ENCODE data around the gene VASP. TPM values are rescaled to one million over a fixed set of nuclear protein-coding genes. Genes with fewer than 3 reads are reported as not detected.

VASP gene
- total and polyA plus RNA-seq, 2 donors (not counting 1 experiment from before 2014, with no cell fraction given): 79.5 to 108 TPM

- intact Hi-C loops (cut with micrococcal nuclease): no loop called here
- H3K9me3 ChIP-seq (ENCODE audit: control extremely low read depth in 1 of 3, control insufficient read depth in 2 of 3, insufficient read depth in 1 of 3, low read length in 2 of 3): peaks cover 0 to 9% (median 0%) of the 10 kb centered on the region in 3 donors
- POLR2A ChIA-PET: interaction anchor here (0.5 to 0.6 kb wide), 6 partner anchors 14 to 1715 kb away, joined by 3 to 8 read pairs (median 4); no protein-coding TSS in a partner anchor
- H3K4me2 ChIP-seq (replicated peaks; ENCODE audit: low read depth, low read length, poor library complexity, severe bottlenecking): peak overlapping the region; percentile 93
- TF ChIP-seq CTCF (IDR thresholded peaks at IDR 0.05) (no peak), EZH2 (IDR thresholded peaks at IDR 0.05; ENCODE audit: borderline replicate concordance, insufficient read depth, low read depth, low read length, poor library complexity, severe bottlenecking) (no peak)
- peak overlapping the region; percentile 85 for H2AFZ ChIP-seq (ENCODE audit: insufficient read depth, low read depth, low read length, poor library complexity, severe bottlenecking)
- 21% methylated on average over 35 of the region's 37 CpGs for WGBS (ENCODE audit: insufficient coverage)
- H3K4me3 ChIP-seq (ENCODE audit: control extremely low read depth in 1 of 5, extremely low read depth in 1 of 5, insufficient read depth in 1 of 5, low read depth in 2 of 5, low read length in 4 of 5): peak overlapping the region in 3 of 5 experiments; percentile 37 to 49 (median 47)
- peaks cover 1 to 5% of the 10 kb centered on the region in 2 experiments for H3K36me3 ChIP-seq (replicated peaks in 1 of 2; ENCODE audit: control extremely low read depth in 1 of 2, control insufficient read depth in 1 of 2, extremely low read depth in 1 of 2, insufficient read depth in 2 of 2, low read length in 1 of 2)
- Mint-ChIP-seq H3K27me3 (peaks cover 8% of the 10 kb centered on the region), H3K4me3 (peak overlapping the region; percentile 83), H3K9me3 (ENCODE audit: insufficient read depth) (no peaks in the 10 kb centered on the region), H3K4me1 (peaks cover 51% of the 10 kb centered on the region), H3K27ac (peak overlapping the region; percentile 54)
- H4K20me1 ChIP-seq (ENCODE audit: control insufficient read depth, insufficient read depth, low read length, poor library complexity, severe bottlenecking): peaks cover 11% of the 10 kb centered on the region
- peaks cover 0 to 26% (median 13%) of the 10 kb centered on the region in 4 experiments for H3K27me3 ChIP-seq (replicated peaks in 1 of 4; ENCODE audit: control extremely low read depth in 1 of 4, control insufficient read depth in 3 of 4, insufficient read depth in 4 of 4, low read length in 3 of 4)
- DNase-seq: peak; percentile 70
- CTCF ChIA-PET: interaction anchor here (0.7 to 1.8 kb wide), 16 partner anchors 8 to 200 kb away, joined by 3 to 15 read pairs (median 4); partner anchors contain the start of gene VASP
- H3K4me1 ChIP-seq (ENCODE audit: control insufficient read depth in 2 of 2, insufficient read depth in 2 of 2, low read length in 2 of 2): peaks cover 31 to 47% of the 10 kb centered on the region in 2 donors
- peak overlapping the region; percentile 40 for H3K9ac ChIP-seq (ENCODE audit: low read length)
- no peak overlapping the region for H3K27ac ChIP-seq (ENCODE audit: low read length in 2 of 2)
- no peak for ATAC-seq (ENCODE audit: low read depth)
- peaks cover 2% of the 10 kb centered on the region for H3K79me2 ChIP-seq (ENCODE audit: control insufficient read depth, insufficient read depth, low read length)
Observed at GRCh38 chr19:45499196-45500180, 7.8 kb upstream of the VASP start.
